Measurements from ENCODE around the gene PHC2.

PHC2 gene

DNA sequence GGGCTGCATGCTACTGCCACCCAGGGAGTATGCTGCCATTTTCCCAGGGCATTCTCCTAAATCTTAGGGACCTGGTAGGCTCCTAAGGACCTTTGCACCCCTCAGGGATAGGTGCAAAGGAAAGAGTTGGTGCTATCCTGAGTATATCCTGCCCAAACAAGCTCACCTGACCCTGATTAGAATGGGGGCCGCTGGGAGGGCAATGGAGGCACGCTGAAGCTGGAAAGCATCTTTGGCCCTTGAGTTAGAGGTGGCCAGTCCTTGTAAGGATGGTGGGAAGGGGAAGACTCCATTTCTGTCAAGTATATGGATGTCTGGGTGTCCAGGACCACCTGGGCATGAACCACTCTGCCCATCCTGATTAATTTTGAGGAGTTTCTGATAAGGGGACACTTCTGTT is 61.1 kb downstream of the PHC2 start:
- no peak for DNase-seq (ENCODE audit: low spot score)

DNA sequence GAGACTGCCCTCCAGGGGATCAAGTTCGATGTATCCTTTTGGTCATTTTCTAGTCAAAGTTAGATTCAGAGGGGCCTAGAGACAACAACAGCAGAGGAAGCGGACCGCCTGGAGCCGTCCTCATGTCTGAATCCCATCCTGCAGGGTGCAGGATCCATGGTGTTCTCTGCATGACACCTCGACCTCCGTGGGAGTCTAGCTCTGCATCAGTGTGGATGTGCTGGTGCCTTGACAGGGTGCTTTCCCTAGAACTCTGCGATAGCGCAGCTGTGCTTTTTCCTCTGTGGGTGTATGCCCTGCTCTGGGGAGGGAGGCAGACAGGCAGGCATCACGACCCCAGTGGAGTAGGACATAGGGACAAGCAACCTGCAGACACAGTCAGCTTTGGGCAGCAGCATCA is 61.8 kb downstream of the PHC2 start:
- DNase-seq (ENCODE audit: low spot score) = no peak

DNA sequence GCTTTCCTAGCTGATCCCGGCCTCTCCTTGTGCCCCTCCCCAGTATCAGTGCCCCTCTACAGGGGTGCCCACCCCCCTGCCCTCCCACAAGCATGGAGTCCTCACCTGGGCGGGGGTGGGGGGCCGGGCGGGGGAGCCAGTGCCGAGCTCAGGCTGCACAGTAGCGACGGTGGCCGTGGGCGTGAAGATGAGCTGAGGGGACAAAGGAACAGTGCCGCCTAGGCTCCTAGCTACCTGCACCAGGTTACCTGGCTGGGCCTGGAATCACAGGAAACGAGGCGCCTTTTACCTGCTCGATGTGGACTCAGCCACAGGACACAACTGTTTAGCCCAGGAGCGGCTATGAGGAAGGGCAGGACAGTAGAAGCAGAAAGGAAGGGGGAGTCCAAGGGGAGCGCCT is 62.5 kb downstream of the PHC2 start:
- DNase-seq (ENCODE audit: low spot score) = no peak

GRCh38 chr1:33367485-33368405 is 63.1 kb downstream of the PHC2 start:
- peak; percentile 91 for DNase-seq (ENCODE audit: low spot score)

DNA sequence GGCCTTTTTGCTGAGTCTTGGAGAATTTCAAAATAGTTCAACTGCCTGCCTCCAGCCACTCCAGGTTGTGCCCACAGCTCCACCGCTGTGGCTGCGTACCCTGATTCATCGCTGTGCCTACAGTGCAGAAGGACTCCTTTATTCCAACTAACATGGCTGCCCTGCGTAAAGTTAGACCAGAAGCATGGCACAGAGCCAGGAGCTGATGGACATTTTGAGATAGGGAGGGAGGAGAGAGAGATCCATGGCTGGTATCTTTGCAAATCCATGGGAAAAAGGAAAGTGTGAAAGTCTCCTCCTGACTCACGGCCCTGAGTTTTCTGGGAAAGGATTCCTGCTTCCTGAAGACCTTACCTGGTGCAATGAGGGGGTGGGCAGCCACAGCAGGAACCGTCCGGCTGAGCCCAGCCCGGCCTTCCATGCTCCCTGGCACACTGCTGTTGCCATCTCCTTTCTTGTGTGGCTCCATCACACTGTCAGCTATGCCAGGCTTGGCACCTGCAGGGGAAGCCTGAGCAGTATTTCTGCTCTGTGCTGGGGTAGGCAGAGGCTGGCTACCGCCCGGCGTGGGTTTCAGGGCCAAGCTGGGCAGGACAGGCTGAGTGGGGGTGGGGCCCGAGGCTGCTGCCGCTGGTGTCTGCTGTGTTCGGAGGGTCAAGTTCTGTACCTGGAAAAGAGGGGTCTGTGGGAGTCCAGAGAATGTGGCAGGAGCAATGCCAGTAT is 64.0 kb downstream of the PHC2 start:
- peak; percentile 31 for DNase-seq (ENCODE audit: low spot score)

DNA sequence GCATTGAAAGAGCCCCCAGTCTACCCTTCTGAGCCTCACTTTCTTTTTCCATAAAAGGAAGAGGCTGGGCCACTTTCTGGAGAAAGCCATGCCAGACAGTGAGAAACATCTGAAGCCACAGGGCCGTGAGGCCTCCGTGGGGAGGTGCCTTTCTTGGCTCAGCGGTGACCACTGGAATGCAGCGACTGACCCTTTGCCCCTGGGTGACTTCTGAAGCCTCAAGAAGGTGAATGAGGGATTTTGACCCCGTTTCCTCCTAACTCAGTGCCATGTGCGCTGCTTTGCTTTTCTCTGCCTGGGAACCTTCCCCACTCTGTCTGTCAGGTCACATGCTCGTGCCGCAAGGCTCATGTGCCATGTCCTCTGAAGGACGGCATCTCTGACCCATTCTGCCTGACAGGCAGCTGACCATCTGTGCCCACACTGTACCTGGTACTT is 65.3 kb downstream of the PHC2 start:
- peak; percentile 82 for DNase-seq (ENCODE audit: low spot score)

DNA sequence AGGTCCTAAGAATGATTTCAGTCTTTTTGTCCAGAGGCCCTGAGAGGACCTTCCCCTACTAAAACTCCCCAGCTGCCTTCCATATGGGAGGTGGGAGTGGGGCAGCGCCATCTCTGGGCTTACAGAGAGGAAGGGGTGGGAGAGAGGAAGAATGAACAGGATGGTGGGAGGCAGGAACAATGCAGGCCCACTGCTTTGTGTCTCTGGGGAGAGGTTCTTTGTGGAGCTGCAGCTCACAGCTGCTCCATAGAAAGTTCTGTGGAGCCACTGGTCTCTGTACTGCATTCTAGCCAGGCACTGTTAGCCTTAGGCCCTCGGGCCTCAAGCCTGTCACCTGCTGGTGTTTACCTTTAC is 66.4 kb downstream of the PHC2 start:
- no peak for DNase-seq (ENCODE audit: low spot score)

- DNase-seq (ENCODE audit: low spot score) = no peak
Measured at GRCh38 chr1:33363470-33363861, 67.4 kb downstream of the PHC2 start.

DNA sequence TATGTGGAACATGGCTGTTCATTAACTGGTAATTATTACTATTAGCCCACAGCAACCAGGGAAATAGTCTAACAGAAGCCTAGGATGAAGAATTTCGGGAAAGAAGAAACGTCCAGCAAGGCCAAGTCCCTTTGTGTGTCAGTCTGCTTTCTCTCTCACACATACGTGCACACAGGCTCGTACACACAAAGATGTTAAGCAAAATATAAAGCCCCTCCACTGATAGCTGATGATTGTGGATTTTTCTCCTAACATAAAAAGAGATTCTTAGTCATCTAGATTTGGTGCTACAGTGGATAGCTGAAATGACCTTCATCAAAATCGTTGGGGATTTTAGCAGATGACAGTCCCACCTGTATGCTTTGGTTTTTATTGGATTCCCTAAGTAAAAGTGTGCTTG is 67.9 kb downstream of the PHC2 start:
- no peak for DNase-seq (ENCODE audit: low spot score)

DNA sequence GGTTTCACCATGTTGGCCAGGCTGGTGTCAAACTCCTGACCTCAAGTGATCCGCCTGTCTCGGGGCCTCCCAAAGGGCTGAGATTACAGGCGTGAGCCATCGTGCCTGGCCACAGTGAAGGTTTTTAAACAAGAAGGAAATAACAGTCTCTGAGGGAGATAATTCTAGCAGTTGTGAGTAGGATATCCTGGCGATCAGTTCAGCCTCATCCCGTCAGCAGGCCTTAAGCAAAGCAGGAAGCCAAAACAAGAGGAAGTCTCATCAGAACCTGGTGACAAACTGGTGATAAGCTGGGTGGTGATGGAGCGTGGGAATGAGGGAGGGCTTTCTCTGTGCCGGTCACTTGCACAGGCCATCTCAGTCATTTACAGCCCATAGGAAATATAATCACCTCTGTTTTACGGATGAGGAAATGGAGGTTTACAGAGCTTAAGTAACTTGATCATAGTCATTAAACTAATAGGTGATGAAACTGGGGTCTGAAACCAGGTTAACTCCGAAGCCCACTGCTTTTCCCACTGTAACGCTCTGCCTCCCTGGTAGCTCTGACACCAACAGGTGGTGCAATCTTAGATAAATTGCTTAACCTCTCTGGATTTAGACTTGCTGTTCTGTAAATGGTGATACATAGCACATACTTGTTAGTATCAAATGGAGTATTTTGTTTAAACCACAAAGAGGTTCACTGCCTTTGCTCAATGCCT is 69.2 kb downstream of the PHC2 start:
- no peak for DNase-seq (ENCODE audit: low spot score)

- no peak for DNase-seq (ENCODE audit: low spot score)
Measured at GRCh38 chr1:33360367-33360766, 70.5 kb downstream of the PHC2 start.

DNA sequence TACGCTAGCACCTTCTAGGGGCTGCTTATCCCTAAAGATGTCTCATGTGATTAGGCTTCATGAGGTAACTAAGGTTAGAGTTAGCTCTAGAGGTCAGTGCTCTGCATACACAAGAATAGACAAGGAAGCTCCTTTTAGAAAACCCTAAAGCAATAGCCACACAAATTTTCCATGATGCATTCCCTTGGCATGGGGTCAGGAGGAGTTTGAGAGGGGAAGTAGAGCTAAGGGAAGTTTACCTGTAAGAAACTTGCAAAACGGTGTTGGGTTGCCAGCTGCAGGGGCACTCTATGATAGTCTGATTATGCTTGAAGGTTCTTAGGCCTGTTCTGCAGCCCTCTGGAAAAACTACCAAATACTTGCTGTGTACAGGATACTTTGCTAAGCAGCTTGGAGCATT is 71.0 kb downstream of the PHC2 start:
- no peak for DNase-seq (ENCODE audit: low spot score)

GRCh38 chr1:33358795-33359503 is 71.9 kb downstream of the PHC2 start:
- no peak for DNase-seq (ENCODE audit: low spot score)

- DNase-seq (ENCODE audit: low spot score) = no peak
Measured at GRCh38 chr1:33358114-33358794, 72.6 kb downstream of the PHC2 start.

DNA sequence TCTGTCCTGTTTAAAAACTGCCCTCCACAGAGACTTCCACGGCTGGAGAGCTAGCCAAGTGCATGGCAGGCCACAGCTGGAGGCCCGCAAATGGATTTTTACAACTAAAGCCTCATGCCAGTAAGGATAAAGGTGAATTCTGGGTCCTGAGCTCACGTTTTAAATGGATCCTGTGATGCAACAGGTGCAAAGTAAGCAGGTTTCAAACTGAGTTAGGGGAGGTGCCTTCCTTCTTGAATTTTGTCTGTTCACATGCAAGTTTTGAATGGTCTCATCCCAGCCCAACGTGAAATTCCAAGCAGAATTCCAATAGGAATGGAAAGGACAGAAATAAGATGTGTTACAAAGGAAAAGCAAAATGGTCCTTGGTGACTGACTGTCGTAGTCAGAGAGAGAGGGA is 73.8 kb downstream of the PHC2 start:
- DNase-seq (ENCODE audit: low spot score) = no peak

GRCh38 chr1:33354707-33355316 is 76.1 kb downstream of the PHC2 start:
- no peak for DNase-seq (ENCODE audit: low spot score)

DNA sequence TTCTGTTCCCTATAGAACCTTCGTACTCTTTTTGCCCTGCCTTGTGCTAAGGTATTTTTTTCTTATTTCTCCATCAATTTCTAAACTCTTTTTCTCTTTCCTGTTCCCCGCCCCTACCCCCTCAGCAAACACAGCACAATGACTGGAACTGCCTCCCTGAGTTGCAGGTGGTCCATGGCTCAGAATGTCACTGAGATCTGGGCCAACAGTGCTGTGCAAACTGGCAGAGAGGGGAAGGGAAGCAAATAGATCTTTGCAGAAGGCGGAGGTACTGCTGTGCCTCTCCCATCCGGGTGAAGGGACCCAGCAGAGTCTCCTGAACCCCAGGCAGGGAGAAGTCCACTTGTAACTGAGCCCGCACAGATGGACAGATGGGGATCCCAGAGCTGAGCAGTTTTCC is 77.4 kb downstream of the PHC2 start:
- no peak for DNase-seq (ENCODE audit: low spot score)

DNA sequence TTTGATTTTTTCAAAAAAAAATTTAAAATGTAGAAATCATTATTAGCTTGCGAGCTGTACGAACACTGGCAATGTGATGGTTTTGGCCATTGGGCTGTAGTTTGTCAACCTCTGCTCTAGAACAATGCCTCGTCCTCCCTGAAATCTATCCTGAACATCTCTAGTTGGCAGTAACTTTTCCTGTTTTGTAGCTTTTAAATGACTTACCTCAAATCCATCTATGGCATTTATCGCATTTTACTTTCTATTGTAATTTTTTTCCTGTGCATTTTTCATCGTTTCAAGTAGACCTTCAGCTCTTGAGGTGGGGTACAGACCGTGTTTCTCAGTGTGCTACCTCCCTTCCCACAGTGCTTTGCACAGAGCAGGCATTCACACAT is 79.6 kb downstream of the PHC2 start:
- DNase-seq (ENCODE audit: low spot score) = no peak

- DNase-seq (ENCODE audit: low spot score) = no peak
Measured at GRCh38 chr1:33350611-33351280, 80.1 kb downstream of the PHC2 start.

GRCh38 chr1:33349778-33350610 is 80.9 kb downstream of the PHC2 start:
- peak; percentile 79 for DNase-seq (ENCODE audit: low spot score)
